Measurements from ENCODE around the gene SLC6A20. TPM values are rescaled to one million over a fixed set of nuclear protein-coding genes. Genes with fewer than 3 reads are reported as not detected.

The SLC6A20 gene
- total RNA-seq, 1 experiment from 2014 or later: 0.09 TPM

DNA sequence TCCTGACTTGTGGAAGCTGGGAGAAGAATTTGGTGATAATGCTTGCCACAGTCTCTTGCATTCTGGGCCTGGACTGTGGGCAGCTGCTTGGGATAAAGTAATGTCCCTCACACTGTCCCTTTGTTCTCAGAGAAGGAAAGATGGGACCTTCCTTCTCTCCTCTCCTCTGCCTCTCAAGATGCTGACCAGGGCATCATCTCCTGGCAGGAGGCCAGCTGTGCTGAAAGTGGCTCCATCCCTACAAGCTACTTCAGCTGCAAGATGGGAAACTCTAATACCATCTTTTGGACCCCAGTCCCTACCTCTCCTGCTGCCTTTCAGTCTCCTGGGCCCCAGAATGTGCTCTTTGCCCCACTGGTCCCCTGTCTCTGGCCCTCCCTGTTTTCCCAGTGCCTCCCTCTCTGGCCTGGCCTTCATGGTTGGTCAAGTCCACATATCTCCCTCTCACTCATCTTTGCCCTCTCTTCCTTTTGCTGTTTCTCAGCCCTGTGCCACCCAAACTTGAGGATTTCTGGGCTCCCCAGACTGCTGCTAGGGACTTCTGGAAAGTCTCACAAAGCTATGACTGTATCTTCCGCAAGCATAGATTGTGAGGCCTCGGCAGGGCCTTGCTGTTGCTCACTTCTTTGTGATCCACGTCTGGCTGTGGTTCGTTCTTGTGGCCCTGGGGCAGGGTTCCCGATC is 7.1 kb upstream of the SLC6A20 start:
- no peak for DNase-seq
- TF ChIP-seq, protein P1, sequence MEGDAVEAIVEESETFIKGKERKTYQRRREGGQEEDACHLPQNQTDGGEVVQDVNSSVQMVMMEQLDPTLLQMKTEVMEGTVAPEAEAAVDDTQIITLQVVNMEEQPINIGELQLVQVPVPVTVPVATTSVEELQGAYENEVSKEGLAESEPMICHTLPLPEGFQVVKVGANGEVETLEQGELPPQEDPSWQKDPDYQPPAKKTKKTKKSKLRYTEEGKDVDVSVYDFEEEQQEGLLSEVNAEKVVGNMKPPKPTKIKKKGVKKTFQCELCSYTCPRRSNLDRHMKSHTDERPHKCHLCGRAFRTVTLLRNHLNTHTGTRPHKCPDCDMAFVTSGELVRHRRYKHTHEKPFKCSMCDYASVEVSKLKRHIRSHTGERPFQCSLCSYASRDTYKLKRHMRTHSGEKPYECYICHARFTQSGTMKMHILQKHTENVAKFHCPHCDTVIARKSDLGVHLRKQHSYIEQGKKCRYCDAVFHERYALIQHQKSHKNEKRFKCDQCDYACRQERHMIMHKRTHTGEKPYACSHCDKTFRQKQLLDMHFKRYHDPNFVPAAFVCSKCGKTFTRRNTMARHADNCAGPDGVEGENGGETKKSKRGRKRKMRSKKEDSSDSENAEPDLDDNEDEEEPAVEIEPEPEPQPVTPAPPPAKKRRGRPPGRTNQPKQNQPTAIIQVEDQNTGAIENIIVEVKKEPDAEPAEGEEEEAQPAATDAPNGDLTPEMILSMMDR (conservative IDR thresholded peaks at IDR 0.05): no peak

More for the DNA sequence above, 7.1 kb upstream of the SLC6A20 start:
- H3K23me2 ChIP-seq (ENCODE audit: insufficient read length, low read depth, low read length, poor library complexity, severe bottlenecking): no peaks in the 10 kb centered on the region
- no peak overlapping the region for H4K91ac ChIP-seq (ENCODE audit: insufficient read length, low read depth, low read length)
- no peak overlapping the region for H3K56ac ChIP-seq (ENCODE audit: insufficient read length, low read depth, low read length)
- no peaks in the 10 kb centered on the region for H3K4me1 ChIP-seq (ENCODE audit: insufficient read depth, low read length)
- no peak overlapping the region for H3T11ph ChIP-seq (ENCODE audit: low read length)
- no peak overlapping the region for H3K9ac ChIP-seq (ENCODE audit: extremely low read depth, insufficient read length, low read length)
- H4K20me1 ChIP-seq (ENCODE audit: control insufficient read depth, insufficient read depth, insufficient read length): no peaks in the 10 kb centered on the region
- H3K14ac ChIP-seq (ENCODE audit: insufficient read depth, low read length): no peak overlapping the region
- no peak overlapping the region for H3K4ac ChIP-seq (ENCODE audit: low read depth, low read length)
- no peak overlapping the region for H2AFZ ChIP-seq (ENCODE audit: low read length)
- H2BK15ac ChIP-seq (ENCODE audit: low read depth, low read length): no peak overlapping the region
- Mint-ChIP-seq H3K36me3 (ENCODE audit: insufficient read depth in 1 of 3, low read depth in 3 of 3) (no peaks in the 10 kb centered on the region), H3K27ac (no peak overlapping the region), H3K4me1 (0 out of 4 replicates have a peak, but pooled peaks cover 0 to 3% of the 10 kb centered on the region in 2 experiments), H3K4me3 (no peak overlapping the region), H3K9me3 (no peaks in the 10 kb centered on the region), H3K27me3 (ENCODE audit: low read depth) (peaks cover 18% of the 10 kb centered on the region)
- H3K4me2 ChIP-seq (ENCODE audit: insufficient read depth, insufficient read length, low read length): no peak overlapping the region
- no peak overlapping the region for H3K27ac ChIP-seq (ENCODE audit: insufficient read length, low read depth, low read length)
- no peaks in the 10 kb centered on the region for H3K79me2 ChIP-seq (ENCODE audit: insufficient read depth, low read length)
- H3K9me3 ChIP-seq (ENCODE audit: control insufficient read depth, low read depth, low read length): no peaks in the 10 kb centered on the region
- H2BK12ac ChIP-seq (ENCODE audit: insufficient read length, low read depth, low read length): no peak overlapping the region
- no peak overlapping the region for H4K5ac ChIP-seq (ENCODE audit: insufficient read length, low read depth, low read length)
- no peaks in the 10 kb centered on the region for H3K79me1 ChIP-seq (ENCODE audit: insufficient read depth, low read depth, low read length, poor library complexity, severe bottlenecking)
- H2BK5ac ChIP-seq (ENCODE audit: insufficient read length, low read length): no peak overlapping the region
- H3K18ac ChIP-seq (ENCODE audit: insufficient read length, low read depth, low read length): no peak overlapping the region
- no peak overlapping the region for H2AK5ac ChIP-seq (ENCODE audit: insufficient read length, low read length)
- WGBS (ENCODE audit: extremely low coverage, insufficient read length, low lambda C conversion rate): no CpG with 5 or more reads among the region's 5 CpGs
- H2BK120ac ChIP-seq (ENCODE audit: low read depth, low read length, poor library complexity, severe bottlenecking): no peak overlapping the region
- H4K8ac ChIP-seq (replicated peaks; ENCODE audit: insufficient read length, low read depth, low read length): no peak overlapping the region
- H2BK20ac ChIP-seq (ENCODE audit: low read depth, low read length, poor library complexity, severe bottlenecking): no peak overlapping the region
- no peaks in the 10 kb centered on the region for H3K27me3 ChIP-seq (ENCODE audit: insufficient read depth, low read length)
- H3K23ac ChIP-seq (ENCODE audit: insufficient read length, low read depth, low read length): no peak overlapping the region
